Activated CD4-positive, alpha-beta T cell treated with anti-CD3 and anti-CD28 coated beads for 1 hour (primary cell): Measurements from ENCODE around the gene FRYL.
"Not testable (repeated sequence)": the region's sequence is repeated elsewhere in the genome, so short reads cannot be mapped to it uniquely, and the experiment has no call there.

Experiments used
- DNase-seq: peaks from one replicate; pipeline ENCODE4 v3.0.0-alpha.2; 2020

FRYL gene

DNA sequence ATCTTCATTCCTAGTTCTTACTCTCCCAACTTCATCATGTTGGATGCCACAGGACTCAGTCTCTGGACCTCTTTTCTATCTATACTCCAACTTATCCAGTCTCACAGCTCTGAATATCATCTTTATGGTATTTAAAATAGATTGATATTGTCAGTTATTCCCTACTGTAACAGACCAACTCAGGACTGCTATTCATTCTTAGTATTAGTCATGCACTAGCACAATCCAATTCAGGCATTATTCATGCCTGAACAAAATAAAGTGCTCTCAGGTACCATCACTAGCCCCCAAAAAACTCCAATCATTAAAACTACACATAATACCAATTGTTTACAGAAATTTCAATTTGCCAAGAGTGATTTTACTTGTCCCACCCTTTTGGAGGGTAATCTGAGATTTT is 37.7 kb downstream of the FRYL start:
- DNase-seq = no peak

GRCh38 chr4:48739560-48740019 is 40.5 kb downstream of the FRYL start:
- DNase-seq = no peak

DNA sequence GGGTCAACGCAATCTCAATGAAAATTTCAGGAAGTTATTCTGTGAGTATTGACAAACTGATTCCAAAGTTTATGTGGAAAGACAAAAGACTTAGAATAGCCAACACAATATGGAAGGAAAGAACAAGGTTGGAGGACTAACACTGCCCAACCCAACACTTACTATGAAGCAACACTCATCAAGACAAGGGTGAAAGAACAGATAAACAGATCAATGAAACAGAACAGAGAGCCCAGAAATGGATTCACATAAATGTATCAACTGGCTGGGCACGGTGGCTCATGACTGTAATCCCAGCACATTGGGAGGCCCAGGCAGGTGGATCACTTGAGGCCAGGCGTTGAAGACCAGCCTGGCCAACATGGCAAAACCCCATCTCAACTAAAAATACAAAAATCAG is 41.2 kb downstream of the FRYL start:
- no peak for DNase-seq

GRCh38 chr4:48728906-48729496 is 51.1 kb downstream of the FRYL start:
- not testable (repeated sequence) for DNase-seq

GRCh38 chr4:48727666-48728459 is 52.2 kb downstream of the FRYL start:
- no peak for DNase-seq

DNA sequence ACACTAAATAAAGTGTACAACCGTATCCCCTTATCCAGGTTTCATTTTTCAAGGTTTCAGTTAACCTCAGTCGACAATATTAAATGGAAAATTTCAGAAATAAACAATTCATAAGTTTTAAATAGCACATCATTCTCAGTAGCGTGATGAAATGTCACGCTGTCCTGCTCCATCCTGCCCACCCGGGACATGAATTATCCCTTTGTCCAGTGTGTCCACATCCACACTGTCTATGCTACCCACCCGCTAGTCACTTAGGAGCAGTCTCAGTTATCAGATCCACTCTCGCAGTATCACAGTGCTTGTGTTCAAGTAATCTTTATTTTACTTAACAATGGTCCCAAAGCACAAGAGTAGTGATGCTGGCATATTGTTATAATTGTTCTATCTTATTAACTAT is 54.7 kb downstream of the FRYL start:
- no peak for DNase-seq

DNA sequence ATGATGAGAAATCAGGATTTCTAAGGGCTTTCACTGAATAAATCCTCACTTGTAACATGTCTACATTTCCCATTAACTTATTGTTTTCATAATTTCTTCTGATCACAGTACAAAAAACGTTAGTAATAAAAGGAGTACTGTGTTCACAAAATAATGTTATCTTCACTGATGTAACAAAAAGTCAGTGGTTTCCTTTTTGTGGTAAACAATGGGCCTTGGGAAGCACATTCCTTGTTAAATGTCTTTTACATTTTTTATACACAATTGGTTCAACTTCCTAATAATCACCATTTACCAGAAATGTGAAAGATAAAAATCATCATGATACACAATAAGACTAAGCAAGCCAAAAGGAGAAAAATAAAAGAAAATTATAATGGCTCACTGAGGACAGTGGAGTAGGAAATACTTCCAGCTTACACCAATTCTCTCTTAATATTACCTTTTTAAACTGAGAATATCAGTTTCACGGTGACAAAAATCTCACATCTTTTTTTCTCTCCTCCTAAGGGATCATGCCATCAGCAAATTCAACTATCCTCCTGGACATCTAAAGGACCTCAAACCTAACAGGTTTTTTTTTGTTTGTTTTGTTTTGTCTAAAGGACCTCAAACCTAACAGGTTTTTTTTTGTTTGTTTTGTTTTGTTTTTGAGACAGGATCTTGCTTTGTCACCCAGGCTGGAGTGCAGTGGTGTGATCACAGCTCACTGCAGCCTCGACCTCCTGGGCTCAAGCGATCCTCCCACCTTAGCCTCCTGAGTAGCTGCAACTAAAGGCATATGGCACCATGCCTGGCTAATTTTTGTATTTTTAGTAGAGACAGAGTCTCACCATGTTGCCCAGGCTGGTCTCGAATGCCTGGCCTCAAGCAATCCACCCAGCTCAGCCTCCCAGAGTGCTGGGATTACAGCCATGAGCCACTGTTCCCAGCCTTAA is 57.3 kb downstream of the FRYL start:
- DNase-seq = no peak

DNA sequence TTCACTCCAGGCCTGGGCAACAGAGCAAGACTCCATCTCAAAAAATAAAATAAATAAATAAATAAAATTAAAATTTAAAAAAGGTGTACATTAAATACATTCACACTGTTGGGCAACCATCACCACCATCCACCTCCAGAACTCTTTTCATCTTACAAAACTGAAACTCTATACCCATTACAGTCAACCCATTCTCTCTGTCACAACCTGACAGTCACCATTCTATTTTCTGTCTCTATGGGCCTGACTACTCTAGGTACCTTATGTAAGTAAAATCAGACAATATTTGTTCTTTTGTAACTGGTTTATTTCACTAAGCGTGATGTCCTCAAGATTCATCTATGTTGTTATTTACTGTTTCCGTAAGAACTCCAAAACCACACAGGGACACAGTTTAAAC is 59.6 kb downstream of the FRYL start:
- DNase-seq = no peak

DNA sequence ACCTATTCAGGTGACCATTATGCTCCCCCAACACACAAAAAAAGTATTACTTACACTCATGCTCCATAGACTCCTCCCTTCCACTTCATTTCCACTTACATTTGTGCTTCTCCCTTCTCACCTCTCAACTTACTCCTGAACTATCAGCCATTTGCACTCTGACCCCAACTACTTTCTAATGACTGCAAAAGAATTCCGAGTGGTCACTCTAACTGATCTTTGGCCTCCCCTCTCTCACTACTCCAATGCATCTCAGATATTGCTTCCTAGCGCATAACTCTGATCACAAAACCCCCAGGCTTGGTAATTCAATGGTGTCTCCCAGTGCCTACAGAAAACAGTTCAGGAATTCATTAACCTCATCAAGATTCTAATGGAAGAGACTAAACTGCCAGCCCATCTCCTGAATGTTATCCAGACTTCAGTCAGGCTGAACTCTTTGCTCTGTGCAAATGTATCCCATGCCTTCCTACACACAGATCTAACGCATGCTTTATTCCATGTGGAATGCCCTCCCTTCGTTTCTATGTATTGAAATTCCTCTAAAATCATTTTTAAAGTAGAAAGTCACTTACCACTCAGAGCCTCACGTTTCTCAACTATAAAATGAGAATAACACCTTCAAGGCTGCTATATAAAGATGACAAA is 61.1 kb downstream of the FRYL start:
- no peak for DNase-seq

GRCh38 chr4:48716285-48716684 is 63.8 kb downstream of the FRYL start:
- not testable (repeated sequence) for DNase-seq

GRCh38 chr4:48710446-48711209 is 69.5 kb downstream of the FRYL start:
- DNase-seq = no peak

GRCh38 chr4:48709901-48710300 is 70.2 kb downstream of the FRYL start:
- DNase-seq = no peak

DNA sequence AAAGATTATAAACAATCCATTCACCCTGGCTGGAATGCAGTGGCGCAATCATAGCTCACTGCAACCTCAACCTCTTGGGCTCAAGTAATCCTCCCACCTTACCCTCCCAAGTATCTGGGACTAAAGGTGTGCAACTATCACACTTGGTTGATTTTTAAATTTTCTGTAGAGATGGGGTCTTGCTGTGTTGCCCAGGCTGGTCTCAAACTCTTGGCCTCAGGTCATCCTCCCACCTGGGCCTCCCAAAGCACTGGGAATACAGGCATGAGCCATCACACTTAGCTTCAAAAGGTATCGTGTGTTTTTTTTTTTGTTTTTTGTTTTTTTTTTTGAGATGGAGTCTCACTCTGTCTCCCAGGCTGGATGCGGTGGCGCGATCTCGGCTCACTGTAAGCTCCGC is 71.5 kb downstream of the FRYL start:
- DNase-seq = no peak

GRCh38 chr4:48706736-48707135 is 73.3 kb downstream of the FRYL start:
- no peak for DNase-seq

- DNase-seq = no peak
These were observed 74.5 kb downstream of the FRYL start for GRCh38 chr4:48705609-48706008.

- DNase-seq = no peak
These were observed 75.8 kb downstream of the FRYL start for GRCh38 chr4:48704091-48704802.

DNA sequence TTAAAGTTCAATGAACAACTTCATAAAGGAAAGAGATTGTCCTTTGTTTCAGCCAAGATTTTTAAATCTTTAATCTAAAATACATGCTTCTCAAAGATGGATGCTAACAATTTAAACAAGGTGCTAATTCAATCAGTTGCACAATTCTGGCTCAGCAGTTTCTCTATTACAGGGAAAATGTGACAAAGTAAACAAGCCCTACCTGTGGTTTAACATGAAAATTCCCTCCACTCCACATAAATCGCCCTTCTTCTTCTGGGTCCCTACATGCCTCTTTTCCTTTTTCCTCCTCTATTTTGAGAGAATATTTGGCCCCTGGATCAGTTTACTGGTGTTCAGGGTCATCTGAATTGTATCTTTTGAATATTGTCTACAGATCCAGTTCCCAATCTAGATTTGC is 80.6 kb downstream of the FRYL start:
- no peak for DNase-seq

DNA sequence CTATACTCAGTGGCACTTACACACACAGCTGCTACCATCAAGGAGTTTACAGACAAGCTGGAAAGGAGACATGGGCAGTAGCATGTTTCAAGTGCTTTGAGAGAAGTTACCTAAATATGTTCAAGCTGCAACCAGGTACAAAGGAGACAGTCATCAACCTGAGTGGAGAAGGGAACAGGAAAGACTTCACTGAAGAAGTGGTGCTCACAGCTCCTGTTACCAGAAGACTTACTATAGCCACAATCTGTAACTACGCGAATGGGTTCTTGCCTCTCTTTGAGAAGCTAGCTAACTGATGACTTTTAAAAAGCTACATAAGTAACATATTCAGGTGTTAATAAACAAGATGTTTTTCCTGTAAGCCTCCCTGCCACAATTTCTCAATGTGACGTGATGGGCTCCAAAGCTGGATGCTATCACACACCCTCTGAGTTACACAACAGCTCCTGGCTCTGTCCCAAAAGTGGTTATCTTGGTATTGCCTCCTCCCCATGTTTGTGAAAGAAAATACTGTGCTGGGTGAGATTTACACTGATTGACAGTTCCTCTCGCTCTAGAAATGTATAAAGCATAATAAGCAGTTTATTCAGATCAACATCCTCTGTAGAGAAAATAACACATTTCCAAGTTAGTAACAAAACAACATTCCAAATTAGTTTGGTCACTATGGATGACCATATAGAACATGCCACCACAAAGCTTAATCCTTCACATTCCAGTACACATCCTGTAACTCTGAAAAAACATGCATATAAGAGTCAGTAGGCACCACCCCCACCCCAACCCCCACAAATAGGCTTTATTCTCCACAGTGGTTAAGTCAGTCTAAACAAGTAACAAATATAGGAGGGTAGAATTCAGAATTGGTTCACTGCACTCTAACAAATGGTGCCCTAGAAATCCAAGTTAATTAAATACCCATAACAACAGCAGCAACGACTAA is 81.8 kb downstream of the FRYL start:
- DNase-seq = no peak

DNA sequence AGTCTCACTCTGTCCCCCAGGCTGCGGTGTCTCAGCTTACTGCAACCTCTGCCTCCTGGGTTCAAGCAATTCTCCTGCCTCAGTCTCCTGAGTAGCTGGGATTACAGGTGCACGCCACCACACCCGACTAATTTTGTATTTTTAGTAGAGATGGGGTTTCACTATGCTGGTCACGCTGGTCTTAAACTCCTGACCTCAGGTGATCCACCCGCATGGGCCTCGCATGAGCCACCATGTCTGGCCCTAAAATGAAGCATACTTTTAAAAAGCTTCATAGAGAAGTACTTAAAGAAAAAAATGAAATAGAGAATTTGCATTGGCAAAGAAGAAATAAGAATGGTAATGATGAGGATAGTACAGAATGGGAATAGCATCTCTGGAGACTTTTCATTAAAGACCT is 82.6 kb downstream of the FRYL start:
- not testable (repeated sequence) for DNase-seq

- no peak for DNase-seq
These were observed 85.3 kb downstream of the FRYL start for GRCh38 chr4:48694824-48695223.
